Measurements from ENCODE around the gene CCDC92B.

Gene CCDC92B

GRCh38 chr17:2710803-2711607 is 38.4 kb downstream of the CCDC92B start:
- Histone ChIP-seq H4K20me1 (ENCODE audit: insufficient read depth, low read length) (peaks cover 48% of the 10 kb centered on the region), H3K27ac (ENCODE audit: low read length) (peak overlapping the region; percentile 68), H3K4me2 (ENCODE audit: low read length) (peak overlapping the region; percentile 94), H3K79me2 (ENCODE audit: low read length) (peaks cover 69% of the 10 kb centered on the region), H3K4me1 (ENCODE audit: low read length) (peaks cover 16% of the 10 kb centered on the region), H3K9me3 (ENCODE audit: insufficient read depth, low read length) (no peaks in the 10 kb centered on the region), H3K27me3 (ENCODE audit: low read depth, low read length) (no peaks in the 10 kb centered on the region), H3K36me3 (replicated peaks; ENCODE audit: low read depth, low read length) (no peaks in the 10 kb centered on the region), H3K4me3 (ENCODE audit: low read length) (peak overlapping the region; percentile 99), H3K9ac (ENCODE audit: low read length) (peak overlapping the region; percentile 87), H2AFZ (ENCODE audit: low read depth, low read length) (no peak overlapping the region)
- TF ChIP-seq EZH2phosphoT487 (IDR thresholded peaks at IDR 0.05; ENCODE audit: low read depth): no peak
- TF ChIP-seq, protein P1, sequence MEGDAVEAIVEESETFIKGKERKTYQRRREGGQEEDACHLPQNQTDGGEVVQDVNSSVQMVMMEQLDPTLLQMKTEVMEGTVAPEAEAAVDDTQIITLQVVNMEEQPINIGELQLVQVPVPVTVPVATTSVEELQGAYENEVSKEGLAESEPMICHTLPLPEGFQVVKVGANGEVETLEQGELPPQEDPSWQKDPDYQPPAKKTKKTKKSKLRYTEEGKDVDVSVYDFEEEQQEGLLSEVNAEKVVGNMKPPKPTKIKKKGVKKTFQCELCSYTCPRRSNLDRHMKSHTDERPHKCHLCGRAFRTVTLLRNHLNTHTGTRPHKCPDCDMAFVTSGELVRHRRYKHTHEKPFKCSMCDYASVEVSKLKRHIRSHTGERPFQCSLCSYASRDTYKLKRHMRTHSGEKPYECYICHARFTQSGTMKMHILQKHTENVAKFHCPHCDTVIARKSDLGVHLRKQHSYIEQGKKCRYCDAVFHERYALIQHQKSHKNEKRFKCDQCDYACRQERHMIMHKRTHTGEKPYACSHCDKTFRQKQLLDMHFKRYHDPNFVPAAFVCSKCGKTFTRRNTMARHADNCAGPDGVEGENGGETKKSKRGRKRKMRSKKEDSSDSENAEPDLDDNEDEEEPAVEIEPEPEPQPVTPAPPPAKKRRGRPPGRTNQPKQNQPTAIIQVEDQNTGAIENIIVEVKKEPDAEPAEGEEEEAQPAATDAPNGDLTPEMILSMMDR (IDR thresholded peaks at IDR 0.05; ENCODE audit: low read depth, low read length): no peak

DNA sequence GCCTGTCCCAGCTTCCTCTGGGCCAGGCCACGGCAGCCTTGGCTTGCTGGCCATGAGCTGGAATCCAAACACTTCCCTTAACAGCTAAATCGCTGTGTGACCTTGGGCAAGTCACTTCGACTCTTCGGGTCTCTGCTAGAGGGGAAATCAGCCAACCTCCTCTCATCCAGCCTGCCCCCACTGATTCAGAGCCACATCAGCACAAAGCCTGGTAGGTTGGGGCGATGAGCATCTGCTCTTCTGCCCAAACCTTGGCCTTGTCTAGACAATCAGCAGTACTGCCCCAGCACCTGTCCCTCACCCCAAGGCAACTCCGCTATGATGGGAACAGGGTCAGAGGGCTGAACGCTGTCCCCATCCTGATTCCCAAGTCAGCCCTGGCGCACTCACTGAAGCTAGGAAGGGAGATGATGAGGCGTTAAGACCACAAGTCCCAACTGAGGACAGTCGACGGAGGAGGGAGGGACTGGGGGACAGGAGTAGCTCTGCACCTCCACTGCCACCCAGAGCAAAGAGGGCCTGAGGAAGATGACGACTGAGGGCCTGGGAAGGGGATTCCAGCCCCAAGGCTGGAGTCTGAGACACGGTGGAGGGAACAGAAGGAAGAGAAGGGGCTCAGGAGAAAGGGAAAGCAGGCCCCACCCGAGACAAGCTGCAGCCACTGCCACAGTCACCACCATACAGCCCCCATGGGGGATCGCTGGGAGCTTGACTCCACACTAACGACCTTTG is 39.2 kb downstream of the CCDC92B start:
- no peak overlapping the region for H2AFZ ChIP-seq (ENCODE audit: low read depth, low read length)
- H3K36me3 ChIP-seq (replicated peaks; ENCODE audit: low read depth, low read length): no peaks in the 10 kb centered on the region
- peak overlapping the region; percentile 87 for H3K9ac ChIP-seq (ENCODE audit: low read length)
- H3K27me3 ChIP-seq (ENCODE audit: low read depth, low read length): no peaks in the 10 kb centered on the region
- no peaks in the 10 kb centered on the region for H3K9me3 ChIP-seq (ENCODE audit: insufficient read depth, low read length)
- H3K4me3 ChIP-seq (ENCODE audit: low read length): peak overlapping the region; percentile 99
- peaks cover 16% of the 10 kb centered on the region for H3K4me1 ChIP-seq (ENCODE audit: low read length)
- peak overlapping the region; percentile 68 for H3K27ac ChIP-seq (ENCODE audit: low read length)
- peaks cover 77% of the 10 kb centered on the region for H3K79me2 ChIP-seq (ENCODE audit: low read length)
- H3K4me2 ChIP-seq (ENCODE audit: low read length): peak overlapping the region; percentile 94
- no peak for TF ChIP-seq EZH2phosphoT487 (IDR thresholded peaks at IDR 0.05; ENCODE audit: low read depth)
- TF ChIP-seq, protein P1 (IDR thresholded peaks at IDR 0.05; ENCODE audit: low read depth, low read length): no peak
- H4K20me1 ChIP-seq (ENCODE audit: insufficient read depth, low read length): peaks cover 55% of the 10 kb centered on the region

GRCh38 chr17:2709183-2709661 is 40.2 kb downstream of the CCDC92B start:
- H3K4me3 ChIP-seq (ENCODE audit: low read length): peak overlapping the region; percentile 99
- H3K9ac ChIP-seq (ENCODE audit: low read length): peak overlapping the region; percentile 87
- H3K79me2 ChIP-seq (ENCODE audit: low read length): peaks cover 87% of the 10 kb centered on the region
- H3K36me3 ChIP-seq (replicated peaks; ENCODE audit: low read depth, low read length): no peaks in the 10 kb centered on the region
- peak overlapping the region; percentile 68 for H3K27ac ChIP-seq (ENCODE audit: low read length)
- H3K4me1 ChIP-seq (ENCODE audit: low read length): peaks cover 16% of the 10 kb centered on the region
- H3K9me3 ChIP-seq (ENCODE audit: insufficient read depth, low read length): no peaks in the 10 kb centered on the region
- TF ChIP-seq, protein P1 (IDR thresholded peaks at IDR 0.05; ENCODE audit: low read depth, low read length): no peak
- TF ChIP-seq EZH2phosphoT487 (IDR thresholded peaks at IDR 0.05; ENCODE audit: low read depth): no peak
- peaks cover 62% of the 10 kb centered on the region for H4K20me1 ChIP-seq (ENCODE audit: insufficient read depth, low read length)
- H2AFZ ChIP-seq (ENCODE audit: low read depth, low read length): no peak overlapping the region
- H3K27me3 ChIP-seq (ENCODE audit: low read depth, low read length): no peaks in the 10 kb centered on the region
- H3K4me2 ChIP-seq (ENCODE audit: low read length): peak overlapping the region; percentile 94

Measured in OCI-LY3 (cell line).